Hepatocyte (in vitro differentiated cells): ENCODE measurements around the gene STRBP.

Source experiments
- EZH2 ChIP-seq: fragments of 200-600 bp; sonication (generic); IDR thresholded peaks from 2 replicates; pipeline ENCODE4 v1.6.1; 2016; ENCODE audit warnings: antibody characterized with exemption, mild to moderate bottlenecking, borderline replicate concordance
- TF ChIP-seq, protein P1 (sequence below): fragments of 200-600 bp; sonication (generic); IDR thresholded peaks from 2 replicates; pipeline ENCODE4 v1.5.1; 2016; ENCODE audit warnings: antibody characterized with exemption, mild to moderate bottlenecking; ENCODE audit not compliant: poor library complexity

DNA sequence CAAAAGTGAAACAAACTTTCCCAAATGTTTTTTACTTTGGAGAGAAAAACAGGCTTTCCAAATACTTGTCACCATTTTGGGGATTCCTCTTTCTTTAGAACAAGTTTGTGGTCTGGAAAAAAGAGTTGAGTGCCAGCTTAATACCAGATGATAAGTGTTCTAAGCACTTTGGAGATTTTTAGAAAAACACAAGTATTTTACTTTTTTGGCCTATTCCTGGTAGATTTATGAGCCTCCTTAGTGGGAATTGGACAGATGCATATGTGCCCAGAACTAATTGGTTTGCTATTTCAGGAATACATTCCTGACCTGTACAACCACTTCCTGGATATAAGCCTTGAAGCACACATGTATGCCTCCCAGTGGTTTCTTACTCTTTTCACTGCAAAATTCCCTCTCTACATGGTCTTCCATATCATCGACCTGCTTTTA is 194.4 kb downstream of the STRBP start:
- TF ChIP-seq, protein P1, sequence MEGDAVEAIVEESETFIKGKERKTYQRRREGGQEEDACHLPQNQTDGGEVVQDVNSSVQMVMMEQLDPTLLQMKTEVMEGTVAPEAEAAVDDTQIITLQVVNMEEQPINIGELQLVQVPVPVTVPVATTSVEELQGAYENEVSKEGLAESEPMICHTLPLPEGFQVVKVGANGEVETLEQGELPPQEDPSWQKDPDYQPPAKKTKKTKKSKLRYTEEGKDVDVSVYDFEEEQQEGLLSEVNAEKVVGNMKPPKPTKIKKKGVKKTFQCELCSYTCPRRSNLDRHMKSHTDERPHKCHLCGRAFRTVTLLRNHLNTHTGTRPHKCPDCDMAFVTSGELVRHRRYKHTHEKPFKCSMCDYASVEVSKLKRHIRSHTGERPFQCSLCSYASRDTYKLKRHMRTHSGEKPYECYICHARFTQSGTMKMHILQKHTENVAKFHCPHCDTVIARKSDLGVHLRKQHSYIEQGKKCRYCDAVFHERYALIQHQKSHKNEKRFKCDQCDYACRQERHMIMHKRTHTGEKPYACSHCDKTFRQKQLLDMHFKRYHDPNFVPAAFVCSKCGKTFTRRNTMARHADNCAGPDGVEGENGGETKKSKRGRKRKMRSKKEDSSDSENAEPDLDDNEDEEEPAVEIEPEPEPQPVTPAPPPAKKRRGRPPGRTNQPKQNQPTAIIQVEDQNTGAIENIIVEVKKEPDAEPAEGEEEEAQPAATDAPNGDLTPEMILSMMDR = no peak
- TF ChIP-seq EZH2 = no peak
